Skeletal muscle satellite cell (primary cell): ENCODE measurements around the gene PPP2R3A.

ENCODE experiments used
- H3K27me3 ChIP-seq: 2 replicates; pipeline ENCODE4 v1.7.0; 2013; ENCODE audit warnings: low read length; ENCODE audit not compliant: control insufficient read depth, insufficient read depth
- H3K36me3 ChIP-seq: 2 replicates; pipeline ENCODE4 v1.7.0; 2013; ENCODE audit warnings: mild to moderate bottlenecking, control low read depth, low read length; ENCODE audit not compliant: insufficient read depth
- H3K4me1 ChIP-seq: 2 replicates; pipeline ENCODE4 v1.7.0; 2013; ENCODE audit warnings: low read length; ENCODE audit not compliant: control insufficient read depth, insufficient read depth
- H3K4me2 ChIP-seq: 2 replicates; pipeline ENCODE4 v1.7.0; 2013; ENCODE audit warnings: mild to moderate bottlenecking, low read length
- H3K4me3 ChIP-seq: 2 replicates; pipeline ENCODE4 v1.7.0; 2013; ENCODE audit warnings: low read length
- H3K9ac ChIP-seq: 2 replicates; pipeline ENCODE4 v1.7.0; 2013; ENCODE audit warnings: mild to moderate bottlenecking, low read depth, low read length, moderate library complexity
- H3K9me3 ChIP-seq: replicated peaks from 2 replicates; pipeline ENCODE4 v1.7.0; 2013; ENCODE audit warnings: mild to moderate bottlenecking, control low read depth, low read length

PPP2R3A gene

DNA sequence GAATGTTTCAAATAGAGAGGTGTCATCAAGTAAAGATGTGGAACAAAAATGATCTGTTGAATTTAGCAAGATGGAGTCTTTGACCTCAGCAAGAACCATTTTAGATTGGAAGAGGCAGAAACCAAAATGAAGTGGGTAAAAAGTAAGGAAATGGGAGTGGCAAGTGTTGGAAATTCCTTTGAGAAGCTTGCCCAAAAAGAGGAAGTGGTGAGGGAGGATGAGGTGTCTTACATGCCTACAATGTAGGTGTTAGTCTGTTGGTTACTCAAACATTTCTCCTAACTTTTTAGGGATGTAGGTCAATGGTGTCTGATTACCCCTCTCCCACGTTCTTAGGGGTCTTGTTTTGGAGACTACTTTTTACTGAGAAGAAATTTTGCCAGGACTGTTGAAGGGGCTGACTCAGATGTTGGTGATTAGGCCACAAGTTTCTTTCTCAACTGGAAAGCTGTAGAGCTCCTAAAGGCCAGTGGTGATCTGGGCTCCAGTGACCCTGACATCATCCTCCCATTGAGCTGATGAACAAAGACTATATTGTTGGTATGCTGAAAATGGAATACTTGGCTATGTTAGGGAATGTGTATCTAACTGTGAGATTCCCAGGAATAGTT lies 5.1 kb downstream of the PPP2R3A start:
- no peaks in the 10 kb centered on the region for H3K9me3 ChIP-seq
- H3K4me3 ChIP-seq = no peak overlapping the region
- H3K27me3 ChIP-seq = no peaks in the 10 kb centered on the region
- no peak overlapping the region for H3K4me2 ChIP-seq
- H3K36me3 ChIP-seq = no peaks in the 10 kb centered on the region
- H3K9ac ChIP-seq = no peak overlapping the region
- peaks cover 27% of the 10 kb centered on the region for H3K4me1 ChIP-seq

DNA sequence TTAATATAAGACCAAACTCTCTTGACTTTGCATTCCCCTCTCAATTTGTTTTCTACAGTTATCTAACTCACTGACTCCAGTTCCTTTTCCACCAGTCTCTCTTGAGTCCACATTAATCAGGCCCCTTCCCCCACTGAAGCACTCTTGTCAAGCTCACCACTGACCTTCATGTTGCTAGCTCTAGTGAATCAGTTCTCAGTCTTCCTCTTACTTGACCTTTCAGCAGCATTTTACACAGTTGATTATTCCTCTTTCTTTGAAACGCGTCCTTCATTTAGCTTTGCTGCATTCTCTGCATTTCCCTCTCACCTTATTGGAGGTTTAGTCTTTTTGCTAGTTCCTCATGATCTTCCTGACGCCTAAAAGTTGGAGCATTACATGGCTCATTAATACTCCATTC lies 8.3 kb downstream of the PPP2R3A start:
- no peaks in the 10 kb centered on the region for H3K9me3 ChIP-seq
- H3K27me3 ChIP-seq = no peaks in the 10 kb centered on the region
- no peak overlapping the region for H3K9ac ChIP-seq
- H3K4me1 ChIP-seq = peaks cover 8% of the 10 kb centered on the region
- no peak overlapping the region for H3K4me3 ChIP-seq
- no peaks in the 10 kb centered on the region for H3K36me3 ChIP-seq
- H3K4me2 ChIP-seq = no peak overlapping the region

- H3K4me1 ChIP-seq = peaks cover 6% of the 10 kb centered on the region
- no peaks in the 10 kb centered on the region for H3K27me3 ChIP-seq
- no peak overlapping the region for H3K4me2 ChIP-seq
- H3K9me3 ChIP-seq = no peaks in the 10 kb centered on the region
- H3K4me3 ChIP-seq = no peak overlapping the region
- no peak overlapping the region for H3K9ac ChIP-seq
- no peaks in the 10 kb centered on the region for H3K36me3 ChIP-seq
These were observed 9.5 kb downstream of the PPP2R3A start for GRCh38 chr3:135975053-135975452.

GRCh38 chr3:135975536-135975935 lies 10.0 kb downstream of the PPP2R3A start:
- H3K4me2 ChIP-seq = no peak overlapping the region
- no peak overlapping the region for H3K9ac ChIP-seq
- no peaks in the 10 kb centered on the region for H3K36me3 ChIP-seq
- H3K4me3 ChIP-seq = no peak overlapping the region
- H3K9me3 ChIP-seq = no peaks in the 10 kb centered on the region
- peaks cover 2% of the 10 kb centered on the region for H3K4me1 ChIP-seq
- no peaks in the 10 kb centered on the region for H3K27me3 ChIP-seq

DNA sequence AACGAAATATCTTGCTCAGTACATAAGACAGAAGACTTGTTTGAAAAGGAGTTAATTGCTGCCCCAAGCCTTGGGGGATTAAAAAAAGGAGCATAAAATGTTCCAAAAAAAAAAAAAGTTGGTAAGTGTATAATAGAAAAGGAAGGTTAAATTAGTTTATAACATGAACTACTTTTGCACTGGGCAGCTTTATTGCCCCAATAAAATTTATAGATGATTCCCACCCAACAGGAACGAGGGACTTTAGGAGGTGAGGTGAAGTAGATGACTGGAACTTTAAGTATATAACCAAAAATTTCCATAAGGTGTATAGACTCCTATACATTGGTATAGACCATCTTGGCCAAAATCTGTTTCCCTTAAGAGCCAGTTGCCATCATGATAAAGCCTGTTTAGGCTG lies 14.8 kb downstream of the PPP2R3A start:
- H3K4me1 ChIP-seq = peaks cover 27% of the 10 kb centered on the region
- H3K9me3 ChIP-seq = no peaks in the 10 kb centered on the region
- H3K4me2 ChIP-seq = no peak overlapping the region
- no peak overlapping the region for H3K4me3 ChIP-seq
- no peaks in the 10 kb centered on the region for H3K27me3 ChIP-seq
- H3K36me3 ChIP-seq = no peaks in the 10 kb centered on the region
- no peak overlapping the region for H3K9ac ChIP-seq

- peak overlapping the region; percentile 77 for H3K4me2 ChIP-seq
- H3K4me1 ChIP-seq = peaks cover 27% of the 10 kb centered on the region
- H3K36me3 ChIP-seq = no peaks in the 10 kb centered on the region
- no peaks in the 10 kb centered on the region for H3K27me3 ChIP-seq
- H3K9me3 ChIP-seq = no peaks in the 10 kb centered on the region
- H3K4me3 ChIP-seq = no peak overlapping the region
- no peak overlapping the region for H3K9ac ChIP-seq
These were observed 16.3 kb downstream of the PPP2R3A start for GRCh38 chr3:135981701-135982403.

GRCh38 chr3:135982404-135982761 lies 16.9 kb downstream of the PPP2R3A start:
- H3K9me3 ChIP-seq = no peaks in the 10 kb centered on the region
- H3K4me3 ChIP-seq = peak overlapping the region; percentile 48
- H3K4me1 ChIP-seq = peaks cover 28% of the 10 kb centered on the region
- no peaks in the 10 kb centered on the region for H3K36me3 ChIP-seq
- no peak overlapping the region for H3K9ac ChIP-seq
- H3K27me3 ChIP-seq = no peaks in the 10 kb centered on the region
- peak overlapping the region; percentile 77 for H3K4me2 ChIP-seq

DNA sequence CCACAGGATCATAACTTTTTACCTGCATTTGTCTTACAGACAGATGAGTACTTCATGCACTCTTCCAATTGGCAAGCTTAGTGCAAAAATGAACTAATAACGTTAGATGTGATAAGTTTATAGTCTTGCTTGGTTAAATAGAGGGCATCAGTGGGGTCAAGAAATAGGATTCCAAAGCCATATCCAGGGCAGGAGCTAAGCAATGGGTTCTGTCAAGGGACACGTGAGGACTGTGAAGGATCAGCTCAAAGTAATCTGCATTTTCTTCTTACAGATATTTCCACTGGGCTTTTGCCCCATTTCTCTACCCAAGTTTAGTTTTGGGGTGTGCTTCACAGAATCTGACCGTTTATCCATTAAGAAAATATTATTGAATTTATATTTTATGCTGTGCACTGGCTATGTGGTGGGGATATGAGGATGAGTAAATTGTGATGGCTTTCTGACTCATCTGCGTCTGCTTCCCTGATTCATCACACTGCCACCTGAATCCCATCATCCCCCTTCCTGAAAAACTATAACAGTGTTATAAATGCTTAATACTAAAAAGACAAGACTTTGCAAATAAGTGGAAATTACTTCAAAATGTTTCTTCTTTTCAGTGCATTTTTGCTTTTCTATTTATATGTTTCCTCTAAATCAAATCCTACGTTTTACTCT lies 17.5 kb downstream of the PPP2R3A start:
- Histone ChIP-seq H3K9me3 (no peaks in the 10 kb centered on the region), H3K4me2 (peak overlapping the region; percentile 77), H3K9ac (no peak overlapping the region), H3K4me3 (peak overlapping the region; percentile 48), H3K27me3 (no peaks in the 10 kb centered on the region), H3K36me3 (no peaks in the 10 kb centered on the region), H3K4me1 (peaks cover 35% of the 10 kb centered on the region)

- Histone ChIP-seq H3K4me1 (peaks cover 59% of the 10 kb centered on the region), H3K36me3 (no peaks in the 10 kb centered on the region), H3K27me3 (no peaks in the 10 kb centered on the region), H3K9me3 (no peaks in the 10 kb centered on the region), H3K4me3 (no peak overlapping the region), H3K9ac (no peak overlapping the region), H3K4me2 (no peak overlapping the region)
These were observed 22.1 kb downstream of the PPP2R3A start for GRCh38 chr3:135987661-135988060.

- Histone ChIP-seq H3K9ac (no peak overlapping the region), H3K4me3 (no peak overlapping the region), H3K9me3 (no peaks in the 10 kb centered on the region), H3K36me3 (no peaks in the 10 kb centered on the region), H3K27me3 (no peaks in the 10 kb centered on the region), H3K4me1 (peaks cover 45% of the 10 kb centered on the region), H3K4me2 (no peak overlapping the region)
These were observed 23.7 kb downstream of the PPP2R3A start for GRCh38 chr3:135989242-135989641.

DNA sequence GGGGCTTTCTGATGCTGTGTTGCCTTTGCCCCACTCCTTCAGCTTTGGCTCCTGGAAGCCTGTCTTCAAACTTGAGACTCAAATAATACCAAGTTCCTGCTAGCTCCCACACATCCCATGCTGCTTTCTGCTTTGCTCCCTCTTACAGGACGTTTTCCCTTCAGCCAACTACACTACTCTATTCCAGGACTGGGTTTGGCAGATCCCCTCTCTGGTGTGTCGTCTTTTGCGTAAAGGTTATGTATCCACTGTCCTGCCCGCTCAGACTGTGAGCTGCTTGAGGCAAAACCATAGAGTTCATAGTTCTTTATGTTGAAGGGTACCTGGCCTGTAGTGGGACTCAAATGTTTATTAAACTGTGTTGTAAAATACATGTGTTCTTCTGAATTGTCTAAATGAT lies 25.4 kb downstream of the PPP2R3A start:
- no peak overlapping the region for H3K4me2 ChIP-seq
- no peak overlapping the region for H3K9ac ChIP-seq
- H3K9me3 ChIP-seq = no peaks in the 10 kb centered on the region
- H3K4me3 ChIP-seq = no peak overlapping the region
- no peaks in the 10 kb centered on the region for H3K27me3 ChIP-seq
- H3K36me3 ChIP-seq = no peaks in the 10 kb centered on the region
- peaks cover 51% of the 10 kb centered on the region for H3K4me1 ChIP-seq

- Histone ChIP-seq H3K4me1 (peaks cover 51% of the 10 kb centered on the region), H3K4me3 (no peak overlapping the region)
These were observed 26.1 kb downstream of the PPP2R3A start for GRCh38 chr3:135991621-135992020.

More at GRCh38 chr3:135991621-135992020, 26.1 kb downstream of the PPP2R3A start:
- Histone ChIP-seq H3K27me3 (no peaks in the 10 kb centered on the region), H3K9me3 (no peaks in the 10 kb centered on the region), H3K9ac (peak overlapping the region; percentile 21), H3K36me3 (no peaks in the 10 kb centered on the region), H3K4me2 (peak overlapping the region; percentile 6)
